ENCODE data around the gene WIPF3. TPM values are rescaled to one million over a fixed set of nuclear protein-coding genes. Genes with fewer than 3 reads are reported as not detected.

Gene WIPF3
- total RNA-seq, 1 experiment from 2014 or later = 2.0 TPM

GRCh38 chr7:29770371-29770770, 35.9 kb upstream of the WIPF3 start:
- in situ Hi-C loops (cut with HindIII; ENCODE audit: low pct_unique_long_range_greater_than_20kb, low sequenced_read_pairs) (no loop called here), intact Hi-C loops (cut with micrococcal nuclease; ENCODE audit: unreplicated experiment) (no loop called here)
- ATAC-seq = no peak
- Histone ChIP-seq H3K27ac (ENCODE audit: low read length) (no peak overlapping the region), H3K36me3 (ENCODE audit: control insufficient read depth, insufficient read depth, low read length) (no peaks in the 10 kb centered on the region), H3K4me1 (ENCODE audit: control insufficient read depth, insufficient read depth, low read length) (no peaks in the 10 kb centered on the region), H3K9me3 (ENCODE audit: control insufficient read depth, insufficient read depth, low read depth, low read length) (no peaks in the 10 kb centered on the region), H3K4me3 (ENCODE audit: low read depth in 2 of 2, low read length in 2 of 2) (no peak overlapping the region), H3K27me3 (ENCODE audit: control insufficient read depth, insufficient read depth, low read length) (peaks cover 7% of the 10 kb centered on the region)
- TF ChIP-seq REST (IDR thresholded peaks at IDR 0.05; ENCODE audit: insufficient read depth in 1 of 2, low read depth in 2 of 2, low read length in 1 of 2) (no peak), CTCF (IDR thresholded peaks at IDR 0.05) (no peak), POLR2AphosphoS5 (IDR thresholded peaks at IDR 0.05; ENCODE audit: low read depth, low read length) (no peak), SIN3A (IDR thresholded peaks at IDR 0.05; ENCODE audit: borderline replicate concordance, insufficient read depth, low read depth, low read length) (no peak), TCF7L2 (IDR thresholded peaks at IDR 0.05; ENCODE audit: low read depth, low read length) (no peak)
- BruUV-seq (replicated peaks) = no TSS peak
- CTCF ChIA-PET = no interaction called here
- POLR2A ChIA-PET = no interaction called here
- no peak for DNase-seq (ENCODE audit: low read depth, low spot score)

GRCh38 chr7:29771081-29771816, 35.1 kb upstream of the WIPF3 start:
- no TSS peak for BruUV-seq (replicated peaks)
- no peaks in the 10 kb centered on the region for H3K4me1 ChIP-seq (ENCODE audit: control insufficient read depth, insufficient read depth, low read length)
- no peak for DNase-seq (ENCODE audit: low read depth, low spot score)
- POLR2A ChIA-PET = no interaction called here
- H3K9me3 ChIP-seq (ENCODE audit: control insufficient read depth, insufficient read depth, low read depth, low read length) = no peaks in the 10 kb centered on the region
- in situ Hi-C loops (cut with HindIII; ENCODE audit: low pct_unique_long_range_greater_than_20kb, low sequenced_read_pairs) = no loop called here
- ATAC-seq = no peak
- H3K4me3 ChIP-seq (ENCODE audit: low read depth in 2 of 2, low read length in 2 of 2) = no peak overlapping the region
- H3K27ac ChIP-seq (ENCODE audit: low read length) = no peak overlapping the region
- H3K27me3 ChIP-seq (ENCODE audit: control insufficient read depth, insufficient read depth, low read length) = peaks cover 7% of the 10 kb centered on the region
- CTCF ChIA-PET = no interaction called here
- no peak for TF ChIP-seq SIN3A (IDR thresholded peaks at IDR 0.05; ENCODE audit: borderline replicate concordance, insufficient read depth, low read depth, low read length)
- no peak for TF ChIP-seq POLR2AphosphoS5 (IDR thresholded peaks at IDR 0.05; ENCODE audit: low read depth, low read length)
- TF ChIP-seq CTCF (IDR thresholded peaks at IDR 0.05) = no peak
- TF ChIP-seq TCF7L2 (IDR thresholded peaks at IDR 0.05; ENCODE audit: low read depth, low read length) = no peak
- no peak for TF ChIP-seq REST (IDR thresholded peaks at IDR 0.05; ENCODE audit: insufficient read depth in 1 of 2, low read depth in 2 of 2, low read length in 1 of 2)
- H3K36me3 ChIP-seq (ENCODE audit: control insufficient read depth, insufficient read depth, low read length) = no peaks in the 10 kb centered on the region
- intact Hi-C loops (cut with micrococcal nuclease; ENCODE audit: unreplicated experiment) = no loop called here
